Measurements from ENCODE around the gene BCAR1.
"Not testable (repeated sequence)": the region's sequence is repeated elsewhere in the genome, so short reads cannot be mapped to it uniquely, and the experiment has no call there.

The BCAR1 gene

GRCh38 chr16:75271441-75272096 is 20.1 kb upstream of the BCAR1 start:
- no peak for DNase-seq (ENCODE audit: low spot score)

DNA sequence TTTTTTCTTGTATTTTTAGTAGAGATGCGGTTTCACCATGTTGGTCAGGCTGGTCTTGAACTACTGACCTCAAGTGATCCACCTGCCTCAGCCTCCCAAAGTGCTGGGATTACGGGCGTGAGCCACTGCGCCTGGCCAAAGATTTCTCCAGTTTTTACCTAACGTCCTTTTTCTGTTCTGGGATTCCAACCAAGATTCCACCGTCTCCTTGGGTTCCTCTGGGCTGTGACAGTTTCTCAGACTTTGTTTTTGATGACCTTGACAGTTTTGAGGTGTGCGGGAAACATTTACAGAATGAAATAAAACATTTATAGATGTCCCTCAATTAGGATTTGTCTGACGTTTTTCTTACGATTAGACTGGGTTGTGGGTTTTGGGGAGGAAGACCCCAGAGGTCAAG is 17.9 kb upstream of the BCAR1 start:
- not testable (repeated sequence) for DNase-seq (ENCODE audit: low spot score)

DNA sequence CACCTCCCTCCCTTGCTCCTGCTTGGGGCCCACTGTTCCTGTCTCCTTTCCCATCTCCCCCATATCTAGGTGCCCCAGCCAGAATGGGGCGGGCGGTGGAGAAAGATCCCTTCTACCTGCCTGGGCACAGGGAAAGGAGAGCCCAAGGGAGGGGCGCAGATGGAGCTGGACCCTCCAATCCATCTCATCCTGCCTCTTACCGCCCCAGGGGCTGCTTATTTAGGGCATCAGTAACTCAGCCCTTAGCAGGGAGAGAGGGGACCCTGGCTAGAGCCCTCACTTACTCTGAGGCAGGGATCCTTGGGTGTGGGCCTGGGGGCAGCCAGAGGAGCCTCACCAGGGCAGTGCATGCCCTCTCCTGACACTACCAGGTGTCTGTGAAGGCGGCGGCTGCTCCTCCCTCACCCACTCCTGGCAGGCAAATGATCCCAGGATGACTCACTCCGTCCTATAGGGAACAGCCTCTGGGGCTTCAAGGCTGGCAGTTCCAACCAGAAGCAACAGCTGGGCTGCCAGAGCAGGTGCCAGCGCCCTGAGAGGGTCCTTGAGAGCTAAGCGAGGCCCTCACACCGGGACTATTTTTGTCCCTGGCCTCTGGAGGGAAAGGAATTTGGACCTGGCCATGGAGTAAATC is 16.3 kb upstream of the BCAR1 start:
- no peak for DNase-seq (ENCODE audit: low spot score)

GRCh38 chr16:75266738-75267630 is 15.6 kb upstream of the BCAR1 start:
- DNase-seq (ENCODE audit: low spot score) = no peak

DNA sequence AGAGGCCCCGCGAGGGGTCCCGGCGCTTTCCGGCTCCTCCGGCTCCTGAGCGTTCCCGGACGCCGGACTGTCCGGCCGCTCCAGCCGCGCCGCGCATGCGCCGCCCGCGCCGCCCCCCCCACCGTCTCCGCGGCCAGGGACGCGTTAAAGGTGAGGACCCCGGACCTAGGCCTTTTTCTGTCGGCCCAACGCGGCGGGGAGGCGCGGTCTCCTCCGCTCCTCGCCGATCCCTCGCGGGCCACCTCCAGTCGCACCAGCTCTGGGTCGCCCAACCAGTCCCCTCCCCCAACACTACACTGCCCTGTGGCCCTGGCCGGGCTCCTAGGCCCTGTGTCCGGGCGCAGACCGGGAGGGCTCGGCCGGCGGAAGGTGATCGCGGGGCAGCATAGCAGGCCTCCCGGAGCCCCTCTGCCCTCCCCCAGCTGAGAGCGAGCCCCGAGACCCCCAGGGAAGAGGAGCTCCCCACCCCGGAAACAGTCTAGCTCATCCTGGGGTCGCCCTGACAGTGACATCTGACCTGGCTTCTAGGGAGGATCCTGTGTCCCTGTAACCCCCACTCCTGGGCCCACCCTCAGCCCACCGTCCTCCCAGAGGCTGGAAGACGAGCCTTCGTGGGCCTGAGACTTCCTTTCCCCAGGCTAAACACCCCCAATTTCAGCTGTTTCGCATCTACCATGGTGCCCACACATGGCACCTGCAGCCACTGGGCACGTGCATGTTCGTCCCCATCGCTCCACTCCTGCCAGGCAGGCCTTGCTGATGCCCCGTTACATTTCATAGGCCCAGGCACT is 14.7 kb upstream of the BCAR1 start:
- no peak for DNase-seq (ENCODE audit: low spot score)

GRCh38 chr16:75264999-75265910 is 13.8 kb upstream of the BCAR1 start:
- DNase-seq (ENCODE audit: low spot score) = no peak

DNA sequence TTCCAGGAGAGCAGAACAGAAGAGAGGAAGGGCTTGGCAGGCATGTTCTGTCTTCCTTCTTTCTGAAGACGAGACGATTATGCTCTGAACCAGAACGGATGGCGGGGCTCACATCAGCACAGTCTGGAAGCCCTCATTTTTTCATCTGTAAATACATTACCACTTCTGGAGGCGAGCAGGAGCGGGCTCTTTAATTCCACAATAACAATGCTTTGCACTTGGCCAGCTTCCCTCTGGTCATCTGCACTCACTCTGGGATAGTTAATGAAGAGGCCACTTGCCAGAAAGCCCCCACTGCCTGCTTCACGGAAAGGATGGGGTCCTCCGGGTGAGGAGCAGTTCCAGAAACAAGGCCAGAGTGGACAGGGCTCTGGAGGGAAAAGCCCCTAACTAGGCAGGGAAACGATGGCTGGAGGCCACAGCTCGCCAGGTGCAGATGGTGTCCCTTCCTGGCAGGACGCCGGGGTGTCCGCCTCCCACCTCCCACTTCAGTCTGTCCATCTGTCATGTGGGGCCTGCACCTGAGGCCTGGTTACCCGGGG is 13.1 kb upstream of the BCAR1 start:
- no peak for DNase-seq (ENCODE audit: low spot score)

DNA sequence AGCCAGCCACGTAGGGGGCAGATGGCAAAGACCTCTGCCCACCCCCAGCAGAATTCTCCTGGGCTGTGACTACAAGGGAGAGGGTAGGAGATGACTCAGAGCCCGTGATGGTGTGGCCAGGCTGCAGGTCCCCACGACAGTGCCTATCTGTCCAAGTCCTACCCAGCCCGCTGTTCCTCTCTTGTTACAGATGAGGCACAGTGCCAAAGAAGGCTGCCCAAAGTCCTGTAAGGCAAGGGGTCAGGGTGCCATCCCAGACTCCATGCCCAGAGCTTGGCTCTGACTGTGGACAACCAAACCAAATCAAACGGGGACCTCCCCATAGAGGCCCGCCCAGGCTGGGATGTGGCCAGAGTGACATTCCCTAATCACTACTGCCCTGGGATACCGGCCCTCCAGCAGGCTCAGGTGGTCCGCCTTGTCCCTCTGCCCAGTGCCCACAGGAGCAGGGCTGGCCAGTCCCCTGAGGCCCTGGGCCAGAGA is 12.6 kb upstream of the BCAR1 start:
- no peak for DNase-seq (ENCODE audit: low spot score)

DNA sequence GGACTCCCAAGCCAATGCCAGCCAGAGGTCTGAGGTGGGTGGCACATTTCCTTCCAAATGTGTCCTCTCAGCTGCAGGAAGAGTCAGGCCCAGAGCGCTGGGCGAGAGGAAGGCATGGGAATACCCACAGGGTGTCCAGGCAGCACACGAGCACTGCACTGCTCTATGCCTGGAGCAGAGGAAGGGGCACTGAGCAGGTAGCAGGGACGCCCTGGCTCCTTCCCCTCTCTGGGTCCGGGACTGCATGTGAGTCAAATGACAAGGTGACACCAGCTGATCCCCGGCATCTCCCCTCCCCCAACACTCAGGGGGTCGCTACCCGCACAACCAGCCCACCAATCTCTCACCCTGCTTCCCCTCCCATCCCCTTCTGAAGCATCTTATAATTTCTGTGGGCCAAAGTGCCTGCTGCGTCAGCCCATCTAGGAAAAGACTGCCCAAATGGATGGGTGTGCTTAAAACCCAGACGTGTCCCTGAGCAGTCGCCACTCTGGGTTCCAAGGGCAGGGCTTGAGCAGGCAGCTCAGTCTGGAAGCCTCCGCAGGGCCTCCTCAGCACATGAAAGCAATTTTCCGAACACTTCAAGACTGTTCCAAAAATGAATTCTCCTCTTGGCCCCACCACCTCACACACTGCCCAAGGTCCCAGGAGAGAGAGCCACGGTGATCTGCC is 12.0 kb upstream of the BCAR1 start:
- no peak for DNase-seq (ENCODE audit: low spot score)

- DNase-seq (ENCODE audit: low spot score) = no peak
These were observed 11.3 kb upstream of the BCAR1 start for GRCh38 chr16:75262800-75263127.

DNA sequence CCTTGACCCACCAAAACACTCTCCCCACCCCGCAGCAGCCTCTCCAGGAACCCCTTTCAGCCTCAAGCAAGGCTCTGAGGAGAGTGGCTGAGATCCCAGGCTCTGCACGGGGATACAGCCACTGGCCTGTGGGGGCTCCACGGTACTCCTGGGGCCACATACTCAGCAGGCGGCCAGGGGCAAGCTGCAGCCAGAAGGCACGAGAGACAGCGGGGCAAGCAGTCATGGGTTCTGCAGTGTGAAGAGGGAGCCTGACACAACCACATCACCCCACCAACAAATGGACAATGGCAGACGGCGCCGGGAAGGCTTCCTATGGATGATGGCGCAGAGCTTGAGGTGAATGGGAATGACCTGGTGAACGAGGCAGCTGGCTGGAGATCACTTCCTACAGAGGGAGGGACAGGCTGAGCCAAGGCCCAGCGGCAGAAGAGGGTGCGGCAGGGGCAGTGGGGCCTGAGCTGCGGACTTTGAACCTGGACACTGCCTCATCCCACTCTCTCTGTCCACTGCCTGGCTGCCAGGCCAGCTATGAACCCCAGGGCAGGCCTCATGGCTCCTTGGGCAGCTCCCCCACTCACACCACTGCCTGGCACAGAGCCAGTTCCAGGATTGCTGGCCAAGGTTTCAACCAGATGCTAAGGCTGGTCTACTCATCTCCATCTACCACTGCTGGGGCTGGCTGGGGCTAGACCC is 10.8 kb upstream of the BCAR1 start:
- no peak for DNase-seq (ENCODE audit: low spot score)

- no peak for DNase-seq (ENCODE audit: low spot score)
These were observed 10.2 kb upstream of the BCAR1 start for GRCh38 chr16:75261590-75262078.

GRCh38 chr16:75260851-75261589 is 9.6 kb upstream of the BCAR1 start:
- DNase-seq (ENCODE audit: low spot score) = no peak

DNA sequence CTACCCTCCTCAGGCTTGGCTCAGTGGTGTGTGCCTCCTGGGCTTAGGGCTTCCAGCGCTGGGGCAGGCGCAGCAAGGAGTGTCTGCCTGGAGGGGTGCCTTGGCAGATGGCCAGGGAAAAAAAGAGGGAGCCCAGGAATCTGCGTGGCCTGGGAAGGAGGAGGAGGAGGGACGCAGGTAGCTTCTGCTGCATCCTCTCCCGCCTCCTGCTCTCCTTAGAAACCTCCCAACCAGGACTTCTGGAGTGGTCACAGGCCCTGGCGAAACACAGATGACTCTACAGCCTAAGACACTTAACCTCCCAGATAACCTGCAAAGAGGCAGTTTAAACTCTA is 7.3 kb upstream of the BCAR1 start:
- no peak for DNase-seq (ENCODE audit: low spot score)

DNA sequence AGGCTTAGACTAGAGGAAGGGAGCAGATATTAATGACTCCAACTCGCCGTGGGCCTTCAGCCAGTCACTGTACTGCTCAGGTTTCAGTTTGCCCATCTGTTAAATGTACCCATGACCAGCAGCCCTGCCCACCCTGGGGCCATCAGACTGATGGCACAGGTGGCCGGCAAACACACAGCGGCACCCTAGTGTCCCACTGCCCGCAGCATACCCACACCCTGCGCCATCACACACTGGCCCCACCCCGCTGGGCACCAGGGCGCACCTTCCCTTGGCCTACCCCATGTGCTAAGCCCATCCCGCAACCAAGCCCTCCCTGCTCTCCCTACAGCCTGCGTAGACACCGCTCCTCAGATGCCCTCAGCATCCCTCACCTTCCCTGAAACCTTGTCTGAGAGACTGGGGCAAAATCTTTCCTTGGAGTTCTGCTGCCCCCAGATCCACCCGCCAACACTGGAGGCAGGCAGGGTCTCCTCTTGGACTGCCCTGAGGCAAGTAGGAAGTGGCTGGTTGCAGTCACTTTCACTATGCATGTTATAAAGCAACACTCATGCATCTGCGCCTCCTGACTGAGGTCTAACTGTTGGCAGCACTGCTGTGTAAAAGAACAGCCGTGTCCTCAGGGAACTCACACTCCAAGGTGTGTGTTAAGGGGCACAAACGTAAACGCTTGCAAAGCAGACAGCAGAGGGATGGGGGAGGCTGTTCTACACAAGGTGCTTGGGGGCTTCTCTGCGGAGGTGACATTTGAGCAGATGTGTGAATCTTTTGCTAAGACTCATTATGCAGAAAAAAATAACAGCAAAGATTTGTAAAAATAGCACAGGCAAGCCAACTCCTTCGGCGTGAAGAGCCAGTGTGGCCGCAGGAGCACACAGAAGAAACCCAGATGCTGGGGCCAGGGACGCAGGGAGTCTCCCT is 6.7 kb upstream of the BCAR1 start:
- no peak for DNase-seq (ENCODE audit: low spot score)

DNA sequence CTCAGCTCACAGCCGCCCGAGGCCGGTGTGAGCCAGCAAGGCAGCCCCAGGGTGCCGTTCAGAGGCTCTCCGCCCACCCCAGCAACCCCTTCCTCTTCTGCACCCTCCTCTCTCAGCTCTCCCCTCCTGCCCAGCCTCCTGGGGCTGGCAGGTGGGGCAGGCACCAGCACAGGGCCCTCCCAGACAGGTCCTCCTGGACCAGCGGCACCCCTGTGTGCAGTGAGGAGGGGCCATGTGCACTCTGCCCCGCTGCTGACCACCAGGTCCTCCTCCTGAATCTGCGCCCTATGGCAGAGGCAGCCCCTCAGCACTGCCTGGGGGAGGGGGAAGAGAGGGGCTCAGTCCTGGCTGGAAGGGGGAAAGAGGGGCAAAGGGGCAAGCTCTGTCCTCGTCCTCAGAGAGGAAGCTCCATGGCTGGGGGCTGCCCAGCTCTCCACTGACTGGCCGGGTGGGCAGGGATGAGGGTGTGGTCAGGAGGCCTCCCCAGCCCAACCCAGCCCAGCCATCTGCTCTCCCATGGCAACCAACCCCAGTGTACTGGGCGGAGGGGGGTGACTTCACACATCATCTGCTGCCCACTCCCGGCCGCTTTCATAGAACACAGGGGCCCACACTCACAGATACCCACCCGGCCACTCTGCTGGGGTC is 5.4 kb upstream of the BCAR1 start:
- DNase-seq (ENCODE audit: low spot score) = no peak

- no peak for DNase-seq (ENCODE audit: low spot score)
These were observed 4.7 kb upstream of the BCAR1 start for GRCh38 chr16:75256059-75256571.
